ENCODE results near the gene CEP164. TPM values are rescaled to one million over a fixed set of nuclear protein-coding genes. Genes with fewer than 3 reads are reported as not detected.

CEP164 gene
- polyA plus RNA-seq, 4 donors: 18.1 to 43.4 (median 31.2) TPM

DNA sequence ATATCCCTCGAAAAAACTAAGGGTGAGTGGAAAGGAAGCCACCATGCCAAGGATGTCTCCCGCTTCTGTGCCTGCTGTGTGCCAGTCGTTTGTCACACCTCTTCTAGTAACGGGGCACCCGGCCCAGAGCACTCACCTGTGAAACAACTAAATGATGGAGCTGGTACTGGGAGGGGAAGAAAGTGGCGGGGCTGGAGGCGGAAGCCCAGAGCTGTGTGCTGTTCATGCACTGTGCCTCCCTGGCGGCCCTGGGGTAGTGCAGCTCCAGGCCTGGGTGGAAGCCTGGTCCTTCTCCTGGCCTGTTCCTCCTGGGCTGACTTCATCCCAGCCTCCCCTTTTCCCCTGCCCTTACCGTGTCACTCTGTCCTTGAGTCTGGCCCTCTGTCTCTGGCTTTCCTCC, 130.2 kb downstream of the CEP164 start:
- no peak for DNase-seq (ENCODE audit: low read depth in 4 of 4, low spot score in 2 of 4)

DNA sequence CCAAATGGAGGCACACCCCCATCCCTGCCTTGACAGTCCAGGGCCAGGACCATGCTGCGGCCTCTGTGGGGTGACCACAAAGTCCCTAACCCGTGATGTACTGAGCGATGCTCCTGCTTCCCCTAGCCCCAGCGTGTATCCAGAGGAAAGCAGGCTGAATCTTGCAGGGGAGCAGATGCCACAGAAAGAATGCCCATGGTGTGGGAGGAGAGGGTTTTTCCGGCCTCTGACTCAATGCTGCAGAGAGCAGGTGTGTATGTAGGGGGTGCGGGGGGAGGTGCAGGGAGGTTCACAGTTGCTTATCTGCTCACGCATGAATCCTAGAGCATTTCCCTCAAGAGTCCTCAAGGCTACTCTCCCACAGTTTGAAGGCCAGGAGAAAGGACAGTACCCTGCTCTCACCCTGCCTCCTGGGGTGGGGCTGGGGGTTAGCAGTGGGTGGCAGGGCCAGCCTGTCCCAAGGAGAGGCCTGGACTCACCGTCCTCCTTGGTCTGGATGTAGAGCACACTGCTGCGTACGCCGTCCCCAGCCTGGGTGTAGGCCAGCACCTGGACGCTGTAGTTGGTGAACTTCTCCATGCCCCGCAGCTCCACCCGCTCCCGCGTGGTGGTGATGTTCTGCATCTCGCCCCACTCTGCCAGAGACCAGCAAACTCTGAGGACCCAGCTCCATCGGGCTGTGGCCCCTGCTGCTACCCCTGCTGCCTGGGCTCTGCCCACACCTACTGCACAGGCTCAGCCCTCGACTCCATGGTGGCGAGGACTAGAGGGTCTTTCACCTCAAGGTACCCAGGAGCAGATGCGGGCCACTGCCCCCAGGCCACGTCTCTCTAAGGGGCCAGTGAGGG, 130.8 kb downstream of the CEP164 start:
- DNase-seq (ENCODE audit: low read depth in 4 of 4, low spot score in 2 of 4): no peak

DNA sequence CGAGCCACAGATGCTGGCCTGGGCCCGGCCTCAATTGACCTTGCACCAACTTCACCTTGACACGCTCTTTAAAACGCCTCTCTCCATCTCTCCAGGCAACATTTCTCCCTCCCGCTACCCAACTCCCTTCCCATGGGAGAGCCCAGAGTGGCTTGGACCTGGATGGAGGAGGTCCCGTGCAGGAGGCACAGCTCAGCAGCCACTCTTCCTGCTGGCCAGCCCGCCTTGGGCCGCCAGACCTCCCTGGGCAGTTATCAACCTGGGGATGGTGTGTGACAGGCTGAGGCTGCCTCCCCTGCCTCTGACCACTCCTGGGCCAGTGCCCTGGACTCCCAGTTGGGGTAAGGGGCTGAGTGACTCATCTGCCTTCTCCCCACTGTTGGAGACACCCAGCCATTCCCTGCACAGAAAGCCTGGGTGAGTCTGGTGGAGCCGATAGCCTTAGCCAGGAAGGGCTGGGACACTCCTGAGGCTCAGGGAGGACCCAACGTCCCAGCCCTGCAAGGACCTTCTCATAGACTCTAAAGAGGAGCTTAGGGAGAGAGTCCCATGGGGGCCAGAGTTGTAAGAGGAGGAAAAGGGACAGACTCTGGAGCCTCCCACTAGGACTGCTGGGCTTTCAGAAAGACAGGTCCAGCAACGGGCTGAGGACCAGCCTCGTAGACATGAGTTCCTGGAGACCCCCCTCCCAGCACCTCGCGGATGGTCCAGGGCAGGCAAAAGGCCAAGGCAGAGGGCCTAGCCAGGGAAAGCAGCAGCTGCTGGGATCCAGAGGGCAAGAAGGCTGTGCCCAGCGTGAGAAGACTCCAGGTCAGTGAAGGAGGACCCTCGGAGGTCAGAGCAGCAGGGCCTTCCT, 131.7 kb downstream of the CEP164 start:
- no peak for DNase-seq (ENCODE audit: low read depth in 4 of 4, low spot score in 2 of 4)

DNA sequence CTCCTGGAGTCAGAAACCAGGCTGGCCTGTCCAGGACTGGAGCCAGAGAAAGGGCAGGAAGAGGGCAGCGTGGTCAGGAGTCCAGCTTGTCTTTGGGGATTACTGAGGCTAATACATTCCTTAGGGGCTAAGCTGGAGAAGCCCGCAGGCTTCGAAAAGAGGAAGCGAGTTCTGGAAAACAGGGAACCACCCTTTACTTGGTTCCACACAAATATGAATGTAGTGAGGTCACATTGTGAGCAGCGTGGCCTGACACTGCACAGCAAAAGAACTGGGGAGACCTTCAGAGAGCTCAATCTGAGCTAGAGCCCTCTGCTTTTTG, 132.3 kb downstream of the CEP164 start:
- DNase-seq (ENCODE audit: low read depth in 4 of 4, low spot score in 2 of 4): no peak

DNA sequence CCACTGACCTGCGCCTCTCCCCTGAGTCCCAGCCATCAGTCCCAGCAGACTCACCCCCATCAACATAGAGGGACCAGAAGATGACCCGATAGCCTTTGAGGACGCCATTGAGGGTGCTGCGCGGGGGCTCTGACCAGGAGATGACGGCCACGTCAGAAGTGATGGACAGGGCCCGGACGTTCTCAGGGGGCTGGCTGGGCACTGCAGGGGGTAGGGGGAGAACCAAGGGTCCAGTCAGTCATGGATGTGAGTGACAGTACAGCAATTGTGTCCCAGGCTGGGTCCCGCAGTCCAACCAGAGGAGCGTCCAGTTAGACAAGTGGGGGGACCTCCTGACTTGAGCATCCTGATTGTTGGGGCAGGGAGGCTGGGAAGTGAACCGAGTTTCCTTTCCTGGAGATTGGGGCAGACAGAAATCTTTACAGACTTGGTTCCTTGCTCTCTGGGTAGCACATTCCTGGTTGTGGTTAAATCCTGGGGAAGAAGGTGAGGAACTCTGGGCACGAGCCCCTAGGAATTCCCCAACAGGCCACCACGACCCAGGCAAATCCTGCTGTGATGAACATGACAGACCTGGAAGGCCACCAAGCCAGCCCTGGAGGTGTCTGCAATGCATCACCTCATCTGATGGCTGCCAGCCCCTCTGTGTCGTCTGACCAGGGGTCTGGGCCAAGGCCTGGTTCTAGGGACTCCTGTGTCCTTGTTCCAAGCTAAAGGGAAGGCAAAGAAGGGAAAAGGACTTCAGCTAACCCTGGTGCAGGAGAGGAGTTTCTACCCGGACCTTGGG, 133.9 kb downstream of the CEP164 start:
- DNase-seq (ENCODE audit: low read depth in 4 of 4, low spot score in 2 of 4): no peak

DNA sequence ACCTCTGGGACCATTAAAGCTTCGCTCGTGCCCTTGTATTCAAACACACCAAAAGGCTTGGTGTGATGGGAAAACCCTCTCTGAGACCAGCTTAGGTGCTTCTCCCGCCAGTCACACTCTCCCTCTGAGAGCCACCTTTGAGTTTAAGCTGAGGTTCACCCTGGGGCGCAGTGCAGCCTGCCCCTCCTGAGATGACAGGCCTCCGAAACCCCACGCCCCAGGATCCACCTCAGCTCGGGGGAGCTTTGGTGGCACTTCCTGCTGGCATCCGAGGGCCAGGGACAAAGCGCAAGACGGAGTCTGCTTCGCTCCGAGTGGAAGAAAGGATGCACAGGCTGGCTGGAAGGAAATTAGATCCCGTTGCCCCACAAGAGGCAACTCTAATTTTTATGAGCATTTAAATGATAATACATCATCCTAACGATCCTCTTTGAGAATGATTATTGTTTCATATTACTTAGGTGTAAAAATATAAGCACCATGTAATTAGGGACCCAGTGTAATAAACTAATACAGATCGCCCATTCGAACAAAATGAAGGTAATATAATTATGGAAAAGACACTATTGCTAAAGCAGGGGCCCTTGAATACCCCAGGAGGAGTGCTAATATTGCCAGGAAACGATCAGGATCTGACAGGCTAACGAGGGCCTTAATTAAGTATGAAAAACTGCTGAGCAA, 134.7 kb downstream of the CEP164 start:
- no peak for DNase-seq (ENCODE audit: low read depth in 4 of 4, low spot score in 2 of 4)

DNA sequence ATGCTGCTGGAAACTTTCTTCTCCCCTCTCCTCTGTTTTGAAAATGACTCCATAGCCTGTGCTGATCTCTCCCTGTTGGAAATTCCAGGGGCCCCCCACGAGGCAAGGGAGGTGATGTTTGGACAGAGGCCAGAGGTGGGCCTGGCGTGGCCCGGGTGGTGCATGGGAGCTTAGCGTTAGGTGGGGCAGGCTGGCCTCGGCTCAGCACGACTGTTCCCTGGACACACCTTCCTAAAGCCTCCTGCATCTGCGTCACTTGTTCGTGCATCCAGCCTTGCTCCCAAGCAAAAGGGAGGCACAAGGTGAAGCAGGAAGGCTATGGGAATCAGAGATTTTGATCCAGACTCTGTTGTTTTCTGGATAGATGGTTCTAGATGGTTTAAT, 135.2 kb downstream of the CEP164 start:
- DNase-seq (ENCODE audit: low read depth in 4 of 4, low spot score in 2 of 4): no peak

Other genes with a start within 250 kb of the CEP164 start
- gene SIK3, start 229.4 kb upstream of the CEP164 start, polyA plus RNA-seq (ENCODE audit: insufficient read length in 4 of 4): 10 to 100 TPM; 26.1 to 50.9 (median 35.8) TPM
- 10 to 100 TPM; 71.3 to 77.8 (median 73.8) TPM for gene PAFAH1B2, start 183.6 kb upstream of the CEP164 start, polyA plus RNA-seq (ENCODE audit: insufficient read length in 4 of 4)
- 10 to 100 TPM; 36.9 to 56.2 (median 44.1) TPM for gene SIDT2, start 149.1 kb upstream of the CEP164 start, polyA plus RNA-seq (ENCODE audit: insufficient read length in 4 of 4)
- gene TAGLN, start 128.5 kb upstream of the CEP164 start, polyA plus RNA-seq (ENCODE audit: insufficient read length in 4 of 4): 100 to 1,000 TPM; 133 to 170 (median 142) TPM
- gene PCSK7, start 95.8 kb upstream of the CEP164 start, polyA plus RNA-seq (ENCODE audit: insufficient read length in 4 of 4): 10 to 100 TPM; 18.5 to 40.5 (median 29.3) TPM
- 10 to 100 TPM; 24.5 to 36.7 (median 32.9) TPM for gene RNF214, start 95.2 kb upstream of the CEP164 start, polyA plus RNA-seq (ENCODE audit: insufficient read length in 4 of 4)
- gene BACE1-AS, start 36.5 kb upstream of the CEP164 start, polyA plus RNA-seq (ENCODE audit: insufficient read length in 4 of 4): 10 to 100 TPM; 13.9 to 26.6 (median 19.2) TPM
- gene BACE1, start 11.6 kb upstream of the CEP164 start, polyA plus RNA-seq (ENCODE audit: insufficient read length in 4 of 4): 10 to 100 TPM; 52.1 to 64.7 (median 59.3) TPM

Measured in left renal cortex interstitium (tissue), 4 donors.